Embryonic facial prominence (tissue), 1 donor: ENCODE measurements around the gene GBA2.

Experiments
- DNase-seq: peaks from one replicate; pipeline ENCODE4 v3.0.0-alpha.2; 2016; ENCODE audit errors: extremely low spot score

The GBA2 gene

DNA sequence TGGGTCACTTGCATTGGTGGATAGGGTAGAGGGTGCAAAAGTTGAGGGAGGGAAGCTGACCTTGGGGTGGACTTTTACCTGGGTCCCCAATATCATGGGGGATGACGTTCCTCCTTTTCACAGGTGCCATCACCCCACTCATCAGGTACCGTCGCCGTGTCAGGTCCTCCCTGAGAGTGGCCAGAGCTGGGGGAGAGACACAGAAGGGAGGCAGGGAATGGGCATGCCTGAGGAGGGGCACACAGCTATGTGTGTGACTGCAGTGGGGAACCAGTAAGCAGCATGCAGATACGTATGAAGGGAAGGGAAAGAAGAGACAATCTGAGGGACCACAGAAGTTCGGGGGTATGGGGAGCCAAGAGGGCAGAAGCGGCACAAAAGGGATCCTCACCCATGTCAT is 10.1 kb downstream of the GBA2 start:
- no peak for DNase-seq

- no peak for DNase-seq
Measured at GRCh38 chr9:35738186-35738585, 10.8 kb downstream of the GBA2 start.

DNA sequence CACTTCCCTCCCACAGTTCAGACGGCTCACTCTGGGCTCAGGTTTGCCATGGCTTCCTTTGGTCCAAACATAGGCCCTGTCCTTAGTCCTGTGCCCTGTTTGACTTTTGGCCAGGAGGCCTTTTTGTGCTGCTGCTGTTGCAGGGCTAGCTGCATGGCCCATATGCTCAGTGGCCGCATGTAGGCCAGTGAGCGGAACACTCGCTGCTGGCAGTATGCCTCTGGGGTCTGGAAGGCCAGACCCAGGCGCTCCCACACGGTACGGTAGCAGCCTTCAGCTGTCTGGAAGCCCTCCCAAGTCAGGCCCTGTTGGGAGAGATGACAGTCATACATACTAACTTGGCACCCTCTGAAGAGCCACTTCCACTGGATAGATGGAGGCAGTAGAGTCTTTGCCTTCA is 11.9 kb downstream of the GBA2 start:
- no peak for DNase-seq

DNA sequence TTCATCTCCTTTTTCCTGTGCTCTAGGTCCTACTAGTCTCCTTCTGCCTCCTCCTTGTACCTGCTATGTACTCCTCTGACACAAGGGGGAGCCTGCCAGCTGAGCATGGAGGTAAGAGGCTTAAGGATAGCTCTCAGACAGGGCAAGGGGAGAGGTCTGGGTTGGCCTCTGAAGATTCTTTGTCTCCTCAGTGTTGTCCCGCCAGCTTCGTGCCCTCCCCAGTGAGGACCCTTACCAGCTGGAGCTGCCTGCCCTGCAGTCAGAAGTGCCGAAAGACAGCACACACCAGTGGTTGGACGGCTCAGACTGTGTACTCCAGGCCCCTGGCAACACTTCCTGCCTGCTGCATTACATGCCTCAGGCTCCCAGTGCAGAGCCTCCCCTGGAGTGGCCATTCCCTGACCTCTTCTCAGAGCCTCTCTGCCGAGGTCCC is 12.8 kb downstream of the GBA2 start:
- no peak for DNase-seq

GRCh38 chr9:35734096-35734495 is 14.9 kb downstream of the GBA2 start:
- DNase-seq: no peak

DNA sequence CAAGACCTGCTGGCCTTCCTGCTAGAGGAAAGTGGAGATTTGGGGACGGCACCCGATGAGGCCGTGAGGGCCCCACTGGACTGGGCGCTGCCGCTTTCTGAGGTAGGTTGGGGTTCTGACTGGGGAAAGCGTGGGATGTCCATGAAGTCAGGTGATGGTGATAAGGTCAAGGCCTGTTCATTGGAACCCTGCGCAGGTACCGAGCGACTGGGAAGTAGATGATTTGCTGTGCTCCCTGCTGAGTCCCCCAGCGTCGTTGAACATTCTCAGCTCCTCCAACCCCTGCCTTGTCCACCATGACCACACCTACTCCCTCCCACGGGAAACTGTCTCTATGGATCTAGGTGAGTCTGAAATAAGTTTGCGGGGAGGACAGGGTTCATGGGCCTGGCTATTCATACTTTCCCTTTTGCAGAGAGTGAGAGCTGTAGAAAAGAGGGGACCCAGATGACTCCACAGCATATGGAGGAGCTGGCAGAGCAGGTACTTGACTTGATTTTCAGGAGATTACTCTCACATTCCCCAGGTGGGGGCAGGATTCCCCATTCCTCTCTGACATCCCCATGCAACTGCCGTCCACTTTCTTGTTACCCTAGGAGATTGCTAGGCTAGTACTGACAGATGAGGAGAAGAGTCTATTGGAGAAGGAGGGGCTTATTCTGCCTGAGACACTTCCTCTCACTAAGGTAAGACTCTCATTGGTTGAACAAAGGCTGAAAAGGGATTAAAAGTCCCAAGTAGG is 16.1 kb downstream of the GBA2 start:
- DNase-seq: no peak

DNA sequence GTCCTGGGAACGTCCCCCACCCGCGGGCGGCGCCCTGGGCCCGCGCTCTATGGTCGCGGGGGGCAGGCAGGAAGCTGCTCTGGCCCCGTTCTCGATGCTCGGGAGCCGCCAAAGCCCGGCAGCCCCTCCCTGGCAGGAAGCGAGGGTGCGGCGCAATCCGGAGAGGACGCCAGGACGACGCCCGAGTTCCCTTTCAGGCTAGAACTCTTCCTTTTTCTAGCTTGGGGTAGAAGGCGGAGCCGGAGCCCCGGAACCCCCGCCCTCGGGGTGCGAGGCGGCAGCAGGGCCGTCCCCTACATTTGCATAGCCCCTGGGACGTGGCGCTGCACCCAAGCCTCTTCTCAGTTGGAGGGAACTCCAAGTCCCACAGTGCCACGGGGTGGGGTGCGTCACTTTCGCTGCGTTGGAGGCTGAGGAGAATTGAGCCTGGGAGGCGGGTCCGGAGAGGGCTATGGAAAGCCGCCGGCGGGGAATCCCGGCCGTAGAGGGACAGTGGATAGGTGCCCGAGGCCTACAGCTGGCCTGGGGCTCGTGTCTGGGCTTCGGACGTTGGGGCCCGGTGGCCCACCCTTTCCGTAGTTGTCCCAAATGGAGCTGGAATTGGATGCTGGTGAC is 16.7 kb downstream of the GBA2 start, which contains the start of the genes CREB3 and TLN1:
TSS of gene CREB3 (plus strand) at position 482 of the 615 bp plus-strand sequence. CDS start at position 589, 107 bp downstream.
TSS of gene TLN1 (minus strand) at position 11 of the 615 bp plus-strand sequence. CDS start 6,501 bp downstream, outside the sequence.
- DNase-seq: peak; percentile 91

DNA sequence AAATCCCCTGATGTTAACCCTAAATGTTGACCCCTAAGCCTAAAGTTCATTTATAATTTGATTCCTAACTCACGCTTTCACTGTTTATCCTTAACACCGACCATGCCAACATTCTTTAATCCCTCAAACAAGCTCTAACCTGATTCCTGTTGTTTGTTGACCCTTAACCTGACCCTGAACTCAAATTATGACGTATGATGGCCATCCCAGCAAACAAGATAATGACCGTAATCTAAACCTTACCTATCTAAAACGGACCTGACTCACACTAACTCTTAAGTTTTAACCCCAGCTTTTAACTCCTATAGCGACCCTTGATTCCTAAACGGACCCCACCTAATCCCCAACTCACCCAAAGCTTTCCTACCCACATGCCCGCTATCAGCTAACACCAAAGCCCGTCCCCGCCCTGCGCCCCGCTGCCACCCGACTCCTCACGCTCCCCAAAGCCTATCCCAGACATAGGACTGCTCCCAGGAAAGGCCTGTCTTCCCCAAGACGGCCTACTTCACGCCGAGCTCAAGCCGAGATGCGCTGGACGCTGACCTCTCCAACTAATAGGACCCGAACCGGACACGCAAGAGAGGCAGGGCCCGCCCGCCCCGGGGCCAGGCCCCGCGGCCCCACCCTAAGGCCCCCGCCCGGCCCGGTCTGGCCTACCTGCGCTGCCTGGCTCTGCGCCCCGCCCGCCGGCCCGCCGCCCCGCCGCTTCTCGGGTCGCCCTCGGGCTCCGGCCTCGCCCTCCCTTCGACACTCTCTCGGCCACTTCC is 17.4 kb downstream of the GBA2 start:
- no peak for DNase-seq

DNA sequence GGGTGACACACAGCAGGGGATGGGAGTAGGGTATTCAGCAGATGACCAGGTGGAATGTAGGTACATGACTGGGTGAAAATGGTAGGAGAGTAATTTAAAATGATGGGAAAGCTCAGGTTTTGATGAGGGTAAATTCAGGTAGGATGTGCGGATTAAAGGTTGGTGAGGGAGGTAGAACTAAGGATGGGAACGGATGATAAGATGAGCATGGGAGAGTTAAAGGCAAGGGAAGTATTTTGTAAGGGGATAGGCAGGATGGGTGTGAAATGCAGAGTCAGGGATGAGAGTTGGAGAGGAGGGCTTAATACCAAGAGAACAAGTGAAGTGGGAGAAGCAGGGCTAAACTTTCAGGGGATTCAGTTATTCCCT is 18.6 kb downstream of the GBA2 start:
- no peak for DNase-seq

- no peak for DNase-seq
Measured at GRCh38 chr9:35729700-35730485, 19.1 kb downstream of the GBA2 start.

DNA sequence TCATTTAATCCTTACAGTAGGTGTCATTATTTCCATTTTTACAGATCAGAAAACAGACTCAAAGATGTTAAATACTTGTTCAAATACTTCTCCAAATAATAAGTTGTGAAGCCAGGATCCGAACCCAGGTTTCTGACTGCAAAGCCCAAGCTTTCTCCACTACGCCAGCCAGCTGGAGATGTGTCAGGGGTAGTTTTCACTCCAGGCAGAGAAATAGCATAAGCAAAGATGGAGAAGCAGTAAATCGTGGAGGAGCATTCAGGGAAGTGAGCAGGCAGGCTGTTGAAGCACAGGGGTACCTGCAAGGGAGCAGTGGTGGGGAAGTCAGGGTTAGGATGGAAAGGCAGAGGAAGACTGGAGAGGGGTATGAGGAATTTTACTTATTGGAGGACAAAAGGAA is 19.9 kb downstream of the GBA2 start:
- no peak for DNase-seq

DNA sequence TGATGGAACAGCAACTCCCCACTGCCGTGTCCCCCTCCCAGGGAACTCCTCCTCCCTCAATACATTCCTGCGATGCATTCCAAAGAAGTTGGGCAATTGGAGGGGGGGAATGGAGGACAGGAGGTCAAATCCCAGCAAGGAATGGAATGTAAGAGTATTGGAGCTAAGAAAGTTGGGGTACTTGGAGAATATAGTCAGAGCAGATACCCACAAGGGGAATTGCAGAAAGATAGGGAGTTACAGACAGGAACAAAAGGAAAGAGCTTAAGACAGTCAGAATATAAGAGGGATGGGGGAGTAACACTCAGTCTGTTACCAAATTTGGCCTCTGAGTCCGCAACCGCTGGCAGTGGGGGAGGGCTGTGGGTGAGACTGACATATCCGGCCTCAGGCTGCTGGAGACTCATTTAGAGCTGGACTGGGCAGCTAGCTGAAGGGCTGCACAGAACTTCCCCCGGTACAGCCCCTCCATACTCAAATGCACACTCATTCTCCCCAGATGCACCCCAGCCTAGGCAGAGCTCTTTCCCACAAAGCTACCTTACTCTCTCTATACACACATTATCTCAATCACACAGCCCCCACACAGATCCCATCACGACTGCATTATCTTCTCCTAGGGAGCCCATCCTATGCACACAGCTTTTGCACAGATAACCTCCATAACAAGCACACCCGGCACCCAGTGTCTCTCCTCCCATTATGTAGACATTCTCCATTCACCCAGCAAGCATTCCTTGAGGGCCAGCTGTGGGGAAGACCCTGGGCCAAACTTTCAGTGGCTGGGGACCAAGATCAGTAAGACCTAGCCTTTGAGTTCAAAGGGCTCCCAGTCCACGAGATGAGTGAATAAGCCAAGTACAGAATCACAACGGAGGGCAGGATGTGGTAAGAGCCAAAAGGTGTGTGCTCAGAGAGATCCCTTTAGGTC is 20.7 kb downstream of the GBA2 start:
- DNase-seq: no peak

DNA sequence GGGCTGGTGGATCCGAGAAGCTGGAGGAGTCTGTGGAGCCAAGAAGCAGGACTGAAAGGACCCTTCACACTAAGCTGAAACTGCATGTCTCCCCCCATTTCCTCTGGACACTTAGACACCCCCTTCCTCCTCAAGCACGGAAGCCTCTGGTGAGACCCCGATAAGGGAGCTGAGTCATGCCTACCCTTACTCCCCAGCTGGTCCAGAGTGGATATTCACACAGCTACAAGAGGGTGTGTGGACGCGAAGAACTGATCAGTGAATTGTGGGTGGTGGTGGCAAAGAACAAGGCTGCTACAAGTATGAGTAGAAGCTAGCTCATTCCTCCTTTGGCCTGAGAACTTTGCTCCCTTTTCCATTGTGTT is 21.4 kb downstream of the GBA2 start:
- DNase-seq: no peak

- DNase-seq: no peak
Measured at GRCh38 chr9:35726931-35727330, 22.1 kb downstream of the GBA2 start.

GRCh38 chr9:35725362-35725761 is 23.7 kb downstream of the GBA2 start:
- DNase-seq: no peak

- DNase-seq: no peak
Measured at GRCh38 chr9:35723908-35724307, 25.1 kb downstream of the GBA2 start.

DNA sequence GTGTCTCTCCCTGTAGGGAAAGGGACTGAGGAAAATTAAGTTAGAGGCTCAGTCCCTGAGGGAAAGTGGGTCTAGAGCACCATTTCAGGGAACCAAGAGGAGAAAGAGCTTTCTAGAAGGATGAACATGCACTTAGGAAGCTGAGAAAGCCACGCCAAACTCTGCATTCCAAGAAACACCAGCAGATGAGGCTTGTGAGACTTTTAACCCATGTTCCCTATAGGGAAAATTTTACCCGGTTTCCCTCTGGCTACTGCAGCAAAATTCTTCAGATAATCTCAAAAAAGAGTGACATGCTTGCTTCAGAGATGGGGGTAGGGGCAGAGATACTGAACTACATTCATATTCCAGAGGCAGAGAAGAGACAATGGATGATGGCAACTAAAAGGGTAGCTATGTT is 25.6 kb downstream of the GBA2 start:
- DNase-seq: no peak

DNA sequence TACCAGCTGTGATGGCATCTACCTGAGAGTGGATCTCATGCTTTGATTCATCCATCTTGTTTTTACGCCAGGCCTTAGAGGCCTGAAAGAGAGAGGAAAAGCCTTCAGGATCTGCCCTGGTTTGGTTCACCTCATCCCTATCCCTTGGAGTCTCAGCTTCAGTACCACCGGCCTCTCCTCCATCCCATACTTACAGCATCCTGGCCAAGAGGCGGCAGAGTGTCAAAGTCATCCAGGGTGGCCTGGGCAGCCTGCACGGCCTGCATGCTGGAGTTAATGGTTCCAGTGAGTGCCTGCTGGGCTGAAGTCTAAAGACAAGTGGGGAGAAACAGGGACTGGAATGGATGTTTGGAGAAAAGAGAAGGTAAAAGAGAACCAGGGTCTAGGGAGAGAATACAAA is 29.5 kb downstream of the GBA2 start:
- DNase-seq: no peak

GRCh38 chr9:35718721-35719511 is 30.1 kb downstream of the GBA2 start:
- no peak for DNase-seq
